Endothelial cell of umbilical vein (primary cell): ENCODE measurements around the gene EBI3. TPM values are rescaled to one million over a fixed set of nuclear protein-coding genes. Genes with fewer than 3 reads are reported as not detected.

Experiments used
- BruUV-seq: library from RNA; stranded (reverse); fragments of 400-500 nt; replicated peaks from 2 replicates; lab custom pipeline; 2021; lab: Mats Ljungman, UMichigan
- CTCF ChIA-PET: fragments of 300-600, 350-600 bp; sonication (Branson Sonifier 250); formaldehyde crosslinking; loops from one replicate; lab custom pipeline; 2021; ENCODE audit warnings: antibody characterized with exemption, inconsistent platforms; lab: Charles Lee
- POLR2A ChIA-PET: fragments of 300-600, 350-600 bp; sonication (Branson Sonifier 250); formaldehyde crosslinking; loops from one replicate; lab custom pipeline; 2021; ENCODE audit warnings: antibody characterized with exemption, inconsistent platforms; lab: Charles Lee
- DNase-seq: peaks from one replicate; pipeline ENCODE4 v3.0.0-alpha.2; 2011; ENCODE audit warnings: low read depth, low spot score
- FAIRE-seq: peaks from 2 replicates; lab custom pipeline; 2011; peaks lifted over from hg19 to GRCh38; lab: Jason Lieb, UNC
- H2AFZ ChIP-seq: 2 replicates; pipeline ENCODE4 v1.6.0; 2012; ENCODE audit warnings: low read depth, low read length, control low read depth, inconsistent platforms
- H3K27ac ChIP-seq: 2 replicates; pipeline ENCODE4 v1.5.1; 2011; ENCODE audit warnings: low read depth, mild to moderate bottlenecking, control low read depth, low read length, moderate library complexity; ENCODE audit not compliant: insufficient read depth
- H3K27me3 ChIP-seq, 2 experiments: 2 replicates each; pipeline versions ENCODE4 v1.6.0 to v1.6.1; 2011; ENCODE audit warnings: low read length in 2 of 2, mixed read lengths in 1 of 2; ENCODE audit not compliant: control insufficient read depth in 2 of 2, insufficient read depth in 2 of 2
- H3K36me3 ChIP-seq, 2 experiments: 2 replicates in 1 of 2; 3 replicates in 1 of 2; pipeline ENCODE4 v1.5.1; 2011; ENCODE audit warnings: low read length in 2 of 2, mild to moderate bottlenecking in 1 of 2, moderate library complexity in 1 of 2; ENCODE audit not compliant: control insufficient read depth in 2 of 2, insufficient read depth in 2 of 2; ENCODE audit errors: extremely low read depth in 1 of 2
- H3K4me1 ChIP-seq: 3 replicates; pipeline ENCODE4 v1.5.1; 2011; ENCODE audit warnings: mild to moderate bottlenecking, low read length; ENCODE audit not compliant: control insufficient read depth, insufficient read depth; ENCODE audit errors: extremely low read depth
- H3K4me2 ChIP-seq: 2 replicates; pipeline ENCODE4 v1.6.1; 2011; ENCODE audit warnings: low read length, control low read depth, mixed read lengths; ENCODE audit not compliant: insufficient read depth
- H3K4me3 ChIP-seq, 3 experiments: fragments of 200-600 bp in 1 of 3; sonication (generic), shearing (Covaris generic) in 1 of 3; replicated peaks in 1 of 3; 2 replicates each; pipeline ENCODE4 v1.5.1; 2011 to 2016; ENCODE audit warnings: control low read depth in 3 of 3, low read length in 3 of 3, mild to moderate bottlenecking in 2 of 3, inconsistent platforms in 1 of 3, low read depth in 1 of 3, moderate library complexity in 1 of 3; ENCODE audit not compliant: insufficient read depth in 1 of 3
- H3K79me2 ChIP-seq: 2 replicates; pipeline ENCODE4 v1.6.0; 2012; ENCODE audit warnings: low read length, inconsistent platforms; ENCODE audit not compliant: control insufficient read depth, insufficient read depth
- H3K9ac ChIP-seq: replicated peaks from 2 replicates; pipeline ENCODE3; 2011; ENCODE audit warnings: low read length, control low read depth; ENCODE audit not compliant: insufficient read depth; ENCODE audit errors: extremely low read depth
- H3K9me1 ChIP-seq: replicated peaks from 3 replicates; pipeline ENCODE4 v1.6.0; 2011; ENCODE audit warnings: mild to moderate bottlenecking, low read length; ENCODE audit not compliant: control insufficient read depth, insufficient read depth; ENCODE audit errors: extremely low read depth
- H3K9me3 ChIP-seq: replicated peaks from 2 replicates; pipeline ENCODE4 v1.5.1; 2012; ENCODE audit warnings: low read length, inconsistent platforms; ENCODE audit not compliant: control insufficient read depth, insufficient read depth
- H4K20me1 ChIP-seq: replicated peaks from 2 replicates; pipeline ENCODE3; 2011; ENCODE audit warnings: mild to moderate bottlenecking, low read length; ENCODE audit not compliant: control insufficient read depth, insufficient read depth; ENCODE audit errors: extremely low read depth
- CTCF ChIP-seq, 2 donors: IDR thresholded peaks; 1 replicate in 1 of 2; 2 replicates in 1 of 2; pipeline ENCODE4 v1.5.1; 2011; ENCODE audit warnings: low read length in 2 of 2, mild to moderate bottlenecking in 2 of 2, moderate library complexity in 2 of 2, control low read depth in 1 of 2, inconsistent platforms in 1 of 2, low read depth in 1 of 2; ENCODE audit not compliant: insufficient read depth in 1 of 2; ENCODE audit errors: extremely low read depth in 1 of 2
- FOS ChIP-seq: IDR thresholded peaks from 2 replicates; pipeline ENCODE4 v1.6.1; 2011; ENCODE audit warnings: mild to moderate bottlenecking, low read length, moderate library complexity, borderline replicate concordance; ENCODE audit not compliant: insufficient read depth
- GATA2 ChIP-seq: IDR thresholded peaks from 2 replicates; pipeline ENCODE4 v1.7.0; 2011; ENCODE audit warnings: low read depth, mild to moderate bottlenecking, moderate library complexity, mixed read lengths, low read length; ENCODE audit not compliant: insufficient read length, insufficient read depth
- MYC ChIP-seq: IDR thresholded peaks from one replicate; pipeline ENCODE4 v1.6.1; 2011; ENCODE audit warnings: mild to moderate bottlenecking, low read depth, low read length
- POLR2AphosphoS5 ChIP-seq: IDR thresholded peaks from 2 replicates; pipeline ENCODE4 v1.6.1; 2012; ENCODE audit warnings: low read depth, mild to moderate bottlenecking, control low read depth, low read length, moderate library complexity; ENCODE audit not compliant: insufficient read depth
- dilution Hi-C: fragments of 300-500 bp; cut with MboI; formaldehyde crosslinking; loops from one replicate; pipeline ENCODE4 v1.15.0; 2019; ENCODE audit warnings: low sequenced_read_pairs; ENCODE audit not compliant: extremely low pct_ligation_motif_present
- intact Hi-C: fragments of 100-400 bp; cut with micrococcal nuclease; formaldehyde crosslinking; loops from one replicate; pipeline ENCODE4 v1.10.0; 2022
- polyA plus RNA-seq, 4 experiments: library from polyadenylated mRNA; depleted of rRNA in 3 of 4; stranded (reverse) in 3 of 4; unstranded in 1 of 4; fragments of >200 nt; gene quantifications; 2 replicates each; pipeline versions ENCODE4 v1.2.1 to v1.2.3, GENCODE V29; 2011 to 2012; ENCODE audit warnings: missing spikeins in 1 of 4
- total RNA-seq: library from RNA; stranded (reverse); gene quantifications from 2 replicates; pipeline ENCODE4 v1.2.3, GENCODE V29; 2021

Gene EBI3
- total and polyA plus RNA-seq, 2 donors (not counting 3 experiments of a cell fraction or from before 2014, with no cell fraction given): 0.29 to 1.0 TPM

DNA sequence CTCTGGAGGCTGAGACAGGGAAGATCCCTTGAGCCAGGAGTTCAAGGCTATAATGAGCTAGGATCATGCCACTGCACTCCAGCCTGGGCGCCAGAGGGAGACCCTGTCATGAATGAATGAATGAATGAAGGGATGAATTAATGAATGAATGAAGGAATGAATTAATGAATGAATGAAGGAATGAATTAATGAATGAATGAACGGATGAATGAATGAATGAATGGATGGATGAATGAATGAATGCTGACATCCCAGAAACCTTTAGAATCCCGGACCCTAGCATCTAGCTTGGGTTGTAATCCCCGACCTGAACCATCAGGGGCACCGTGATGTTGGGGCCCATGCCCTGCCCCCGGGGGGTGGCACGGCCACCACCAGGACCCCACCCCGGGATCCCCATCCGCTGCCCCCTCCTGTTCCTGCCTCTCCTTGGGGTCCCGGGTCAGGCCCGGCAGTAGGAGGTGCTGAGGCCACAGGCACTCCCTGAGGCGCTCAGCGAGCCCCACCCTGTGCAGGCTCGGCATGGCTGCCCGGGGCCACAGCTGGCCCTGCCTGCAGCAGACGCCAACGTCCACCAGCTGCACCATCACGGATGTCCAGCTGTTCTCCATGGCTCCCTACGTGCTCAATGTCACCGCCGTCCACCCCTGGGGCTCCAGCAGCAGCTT is 3.4 kb downstream of the EBI3 start:
- Histone ChIP-seq H3K9me3 (no peaks in the 10 kb centered on the region), H3K4me3 (no peak overlapping the region), H3K36me3 (no peaks in the 10 kb centered on the region), H2AFZ (no peak overlapping the region), H3K4me2 (no peak overlapping the region), H4K20me1 (no peaks in the 10 kb centered on the region), H3K9ac (no peak overlapping the region), H3K27me3 (peaks cover 0 to 5% of the 10 kb centered on the region in 2 experiments), H3K9me1 (no peaks in the 10 kb centered on the region), H3K79me2 (no peaks in the 10 kb centered on the region), H3K4me1 (no peaks in the 10 kb centered on the region), H3K27ac (no peak overlapping the region)
- DNase-seq (no peak), FAIRE-seq (no peak)
- BruUV-seq: no TSS peak
- dilution Hi-C loops (no loop called here), intact Hi-C loops (loop anchor here (1.0 kb wide), 1 partner anchor 120 kb away; no protein-coding TSS in a partner anchor)
- ChIA-PET CTCF (interaction anchor here (0.6 to 1.4 kb wide), 9 partner anchors 8 to 120 kb away, joined by 3 to 5 read pairs (median 3); partner anchors contain the start of gene YJU2), POLR2A (interaction anchor here (0.7 kb wide), 1 partner anchor 110 kb away, joined by 3 read pairs; no protein-coding TSS in a partner anchor)
- TF ChIP-seq FOS (no peak), POLR2AphosphoS5 (no peak), MYC (no peak)

- no peaks in the 10 kb centered on the region for H3K9me3 ChIP-seq
- FAIRE-seq (peak; percentile 63), DNase-seq (no peak)
- H3K4me1 ChIP-seq: no peaks in the 10 kb centered on the region
- no peak overlapping the region for H3K9ac ChIP-seq
- H3K4me2 ChIP-seq: no peak overlapping the region
- H3K27ac ChIP-seq: no peak overlapping the region
- dilution Hi-C loops: no loop called here
- H3K9me1 ChIP-seq: no peaks in the 10 kb centered on the region
- H2AFZ ChIP-seq: no peak overlapping the region
- BruUV-seq: no TSS peak
- no peaks in the 10 kb centered on the region for H3K36me3 ChIP-seq
- peaks cover 0 to 2% of the 10 kb centered on the region in 2 experiments for H3K27me3 ChIP-seq
- no peaks in the 10 kb centered on the region for H3K79me2 ChIP-seq
- ChIA-PET CTCF (interaction anchor here (0.7 to 1.6 kb wide), 8 partner anchors 11 to 119 kb away, joined by 3 to 5 read pairs (median 3); partner anchors contain the start of gene YJU2), POLR2A (no interaction called here)
- TF ChIP-seq CTCF (IDR thresholded peaks at IDR 0.05; ENCODE audit: extremely low read depth in 1 of 2, insufficient read depth in 1 of 2, low read depth in 1 of 2, low read length in 2 of 2): peak; percentile 63 to 80
- TF ChIP-seq FOS: no peak
- TF ChIP-seq GATA2: no peak
- H3K4me3 ChIP-seq: no peak overlapping the region
- no peaks in the 10 kb centered on the region for H4K20me1 ChIP-seq
- intact Hi-C loops: loop anchor here (1.0 kb wide), 1 partner anchor 119 kb away; no protein-coding TSS in a partner anchor
These were observed 4.0 kb downstream of the EBI3 start for GRCh38 chr19:4233282-4233853.
